Transverse colon (tissue), 4 donors: ENCODE results near the gene GAPVD1.

ENCODE experiments used
- EP300 ChIP-seq: sonication (generic); formaldehyde crosslinking; IDR thresholded peaks from one replicate; pipeline ENCODE4 v1.6.1; 2017; ENCODE audit warnings: antibody characterized with exemption, low read depth
- POLR2A ChIP-seq: fragments of 450-650 bp; IDR thresholded peaks from one replicate; pipeline ENCODE4 v1.6.1; 2016; ENCODE audit warnings: antibody characterized with exemption, mild to moderate bottlenecking, moderate library complexity
- POLR2AphosphoS5 ChIP-seq, 3 donors: sonication (generic); formaldehyde crosslinking; IDR thresholded peaks; one replicate each; pipeline ENCODE4 v1.6.1; 2016; ENCODE audit warnings: antibody characterized with exemption in 3 of 3
- TF ChIP-seq, protein P1 (sequence below), 5 experiments: fragments of 200-600 bp in 3 of 5; fragments of 450-650 bp in 2 of 5; sonication (generic) in 3 of 5; IDR thresholded peaks; 1 replicate in 2 of 5; 2 replicates in 3 of 5; pipeline ENCODE4 v1.5.1; 2016 to 2017; ENCODE audit warnings: antibody characterized with exemption in 5 of 5, inconsistent platforms in 3 of 5, mild to moderate bottlenecking in 2 of 5, moderate library complexity in 1 of 5

DNA sequence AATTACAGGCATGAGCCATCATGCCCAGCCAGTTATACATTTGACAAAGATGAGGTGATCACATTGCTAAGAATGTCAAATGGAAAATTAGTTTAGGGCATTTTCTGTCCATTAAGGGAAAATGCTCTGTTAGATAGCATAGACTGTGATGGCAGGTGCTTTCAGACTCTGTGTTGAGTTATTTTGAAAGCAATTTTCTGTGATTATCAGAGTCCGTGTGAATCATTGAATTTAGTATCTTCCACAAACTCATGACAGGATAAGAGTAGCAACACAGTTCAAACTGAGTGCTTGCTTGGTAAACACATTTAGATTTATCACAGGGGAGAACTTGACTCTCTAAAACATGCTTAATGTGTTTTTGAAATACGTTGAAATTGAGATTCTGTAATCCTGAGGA lies 69.0 kb downstream of the GAPVD1 start:
- TF ChIP-seq, protein P1, sequence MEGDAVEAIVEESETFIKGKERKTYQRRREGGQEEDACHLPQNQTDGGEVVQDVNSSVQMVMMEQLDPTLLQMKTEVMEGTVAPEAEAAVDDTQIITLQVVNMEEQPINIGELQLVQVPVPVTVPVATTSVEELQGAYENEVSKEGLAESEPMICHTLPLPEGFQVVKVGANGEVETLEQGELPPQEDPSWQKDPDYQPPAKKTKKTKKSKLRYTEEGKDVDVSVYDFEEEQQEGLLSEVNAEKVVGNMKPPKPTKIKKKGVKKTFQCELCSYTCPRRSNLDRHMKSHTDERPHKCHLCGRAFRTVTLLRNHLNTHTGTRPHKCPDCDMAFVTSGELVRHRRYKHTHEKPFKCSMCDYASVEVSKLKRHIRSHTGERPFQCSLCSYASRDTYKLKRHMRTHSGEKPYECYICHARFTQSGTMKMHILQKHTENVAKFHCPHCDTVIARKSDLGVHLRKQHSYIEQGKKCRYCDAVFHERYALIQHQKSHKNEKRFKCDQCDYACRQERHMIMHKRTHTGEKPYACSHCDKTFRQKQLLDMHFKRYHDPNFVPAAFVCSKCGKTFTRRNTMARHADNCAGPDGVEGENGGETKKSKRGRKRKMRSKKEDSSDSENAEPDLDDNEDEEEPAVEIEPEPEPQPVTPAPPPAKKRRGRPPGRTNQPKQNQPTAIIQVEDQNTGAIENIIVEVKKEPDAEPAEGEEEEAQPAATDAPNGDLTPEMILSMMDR (IDR thresholded peaks at IDR 0.05) = no peak
- TF ChIP-seq POLR2A = no peak
- no peak for TF ChIP-seq EP300
- no peak for TF ChIP-seq POLR2AphosphoS5 (IDR thresholded peaks at IDR 0.05)
